GM19240 (cell line): ENCODE results near the gene OCA2.

Experiments
- DNase-seq: peaks from one replicate; pipeline ENCODE4 v3.0.0; 2011; ENCODE audit warnings: low spot score; ENCODE audit not compliant: insufficient read length

Gene OCA2

GRCh38 chr15:28105224-28105791 lies 6.2 kb upstream of the OCA2 start:
- DNase-seq = no peak

GRCh38 chr15:28104326-28104725 lies 5.2 kb upstream of the OCA2 start:
- DNase-seq = no peak

- no peak for DNase-seq
Measured at GRCh38 chr15:28103831-28104230, 4.7 kb upstream of the OCA2 start.

GRCh38 chr15:28101983-28102441 lies 2.9 kb upstream of the OCA2 start:
- DNase-seq = no peak

- DNase-seq = no peak
Measured at GRCh38 chr15:28101201-28101600, 2.1 kb upstream of the OCA2 start.

- no peak for DNase-seq
Measured at GRCh38 chr15:28100516-28101195, 1.5 kb upstream of the OCA2 start.

GRCh38 chr15:28099555-28100140 lies 533 bp upstream of the OCA2 start:
- no peak for DNase-seq

- DNase-seq = no peak
Measured at GRCh38 chr15:28098360-28098765, 752 bp downstream of the OCA2 start.

- no peak for DNase-seq
Measured at GRCh38 chr15:28097656-28098359, 1.3 kb downstream of the OCA2 start.

GRCh38 chr15:28096670-28097431 lies 2.3 kb downstream of the OCA2 start:
- no peak for DNase-seq

- DNase-seq = no peak
Measured at GRCh38 chr15:28096411-28096669, 2.8 kb downstream of the OCA2 start.

- no peak for DNase-seq
Measured at GRCh38 chr15:28094732-28095521, 4.2 kb downstream of the OCA2 start.

GRCh38 chr15:28093752-28094535 lies 5.2 kb downstream of the OCA2 start:
- DNase-seq = no peak

GRCh38 chr15:28091313-28091712 lies 7.8 kb downstream of the OCA2 start:
- DNase-seq = no peak

GRCh38 chr15:28086175-28086703 lies 12.9 kb downstream of the OCA2 start:
- DNase-seq = peak; percentile 50

- DNase-seq = no peak
Measured at GRCh38 chr15:28085489-28086174, 13.5 kb downstream of the OCA2 start.

GRCh38 chr15:28084547-28084946 lies 14.6 kb downstream of the OCA2 start:
- no peak for DNase-seq

- no peak for DNase-seq
Measured at GRCh38 chr15:28082891-28083684, 16.0 kb downstream of the OCA2 start.

GRCh38 chr15:28081594-28081993 lies 17.5 kb downstream of the OCA2 start:
- no peak for DNase-seq
